Activated CD4-positive, alpha-beta memory T cell treated with anti-CD3 and anti-CD28 coated beads, Interleukin-2, amount 10 ng/mL, durations not matched to agents 7 days and 5 days (primary cell): Measurements from ENCODE around the gene NAALADL1. TPM values are rescaled to one million over a fixed set of nuclear protein-coding genes. Genes with fewer than 3 reads are reported as not detected.

ENCODE experiments used
- CTCF ChIA-PET: fragments of 350-600 bp; sonication (Branson Sonifier 250); formaldehyde crosslinking; loops from one replicate; lab custom pipeline; 2021; ENCODE audit warnings: antibody characterized with exemption, inconsistent platforms; lab: Charles Lee
- POLR2A ChIA-PET: fragments of 350-600 bp; sonication (Branson Sonifier 250); formaldehyde crosslinking; loops from one replicate; lab custom pipeline; 2021; ENCODE audit warnings: antibody characterized with exemption; lab: Charles Lee
- DNase-seq: peaks from one replicate; pipeline ENCODE4 v3.0.0-alpha.2; 2020
- H3K27ac Mint-ChIP-seq: one replicate; pipeline ENCODE4 v1.8.0; 2021; ENCODE audit warnings: mild to moderate bottlenecking, mixed read lengths
- H3K27me3 Mint-ChIP-seq: one replicate; pipeline ENCODE4 v1.8.0; 2021; ENCODE audit warnings: mixed read lengths
- H3K36me3 Mint-ChIP-seq: one replicate; pipeline ENCODE4 v1.8.0; 2021; ENCODE audit warnings: low read depth, mixed read lengths
- H3K4me1 Mint-ChIP-seq: one replicate; pipeline ENCODE4 v1.8.0; 2021; ENCODE audit warnings: mixed read lengths
- H3K4me3 Mint-ChIP-seq: one replicate; pipeline ENCODE4 v1.8.0; 2021; ENCODE audit warnings: mild to moderate bottlenecking, mixed read lengths
- H3K9me3 Mint-ChIP-seq: one replicate; pipeline ENCODE4 v1.8.0; 2021; ENCODE audit warnings: mixed read lengths
- total RNA-seq, 2 experiments: library from RNA; stranded (reverse); gene quantifications; one replicate each; pipeline ENCODE4 v1.2.3, GENCODE V29; 2021

Gene NAALADL1
- total RNA-seq, 2 experiments from 2014 or later = 13.6 to 16.8 TPM

DNA sequence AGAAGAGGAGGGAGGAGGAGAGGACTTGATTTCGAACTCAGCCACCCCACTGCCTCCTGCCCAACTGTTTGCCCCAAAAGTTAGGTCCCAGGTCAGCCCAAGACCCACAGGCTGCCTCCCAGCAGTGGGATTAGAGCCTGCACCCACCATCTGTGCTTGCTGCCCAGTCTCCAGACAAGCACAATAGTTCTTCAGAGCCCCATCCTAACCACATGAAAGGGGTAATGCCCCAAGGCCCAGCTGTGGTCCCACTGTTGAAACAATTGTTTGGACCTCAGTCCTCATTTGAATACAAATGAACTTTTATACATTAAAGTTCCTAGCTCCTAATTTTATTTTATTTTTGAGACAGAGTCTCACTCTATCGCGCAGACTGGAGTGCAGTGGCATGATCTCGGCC is 32.3 kb upstream of the NAALADL1 start:
- ChIA-PET POLR2A (interaction anchor here (0.6 to 1.3 kb wide), 2 partner anchors 21 to 615 kb away, joined by 3 to 4 read pairs; partner anchors contain the start of gene TM7SF2), CTCF (no interaction called here)
- no peak for DNase-seq
- Mint-ChIP-seq H3K4me1 (peaks cover 5% of the 10 kb centered on the region), H3K9me3 (no peaks in the 10 kb centered on the region), H3K4me3 (no peak overlapping the region), H3K27ac (no peak overlapping the region), H3K36me3 (peaks cover 22% of the 10 kb centered on the region), H3K27me3 (no peaks in the 10 kb centered on the region)

- Mint-ChIP-seq H3K27me3 (no peaks in the 10 kb centered on the region), H3K9me3 (no peaks in the 10 kb centered on the region), H3K27ac (no peak overlapping the region), H3K36me3 (peaks cover 26% of the 10 kb centered on the region), H3K4me1 (peaks cover 13% of the 10 kb centered on the region), H3K4me3 (no peak overlapping the region)
- no peak for DNase-seq
- ChIA-PET CTCF (no interaction called here), POLR2A (interaction anchor here (2.0 kb wide), 1 partner anchor 9 kb away, joined by 8 read pairs; no protein-coding TSS in a partner anchor)
Observed at GRCh38 chr11:65089621-65090020, 31.3 kb upstream of the NAALADL1 start.

- peaks cover 42% of the 10 kb centered on the region for H3K36me3 Mint-ChIP-seq
- peaks cover 25% of the 10 kb centered on the region for H3K4me1 Mint-ChIP-seq
- H3K27me3 Mint-ChIP-seq = no peaks in the 10 kb centered on the region
- H3K27ac Mint-ChIP-seq = no peak overlapping the region
- no peaks in the 10 kb centered on the region for H3K9me3 Mint-ChIP-seq
- ChIA-PET CTCF (no interaction called here), POLR2A (no interaction called here)
- no peak overlapping the region for H3K4me3 Mint-ChIP-seq
- DNase-seq = no peak
Observed at GRCh38 chr11:65087827-65088226, 29.5 kb upstream of the NAALADL1 start.

DNA sequence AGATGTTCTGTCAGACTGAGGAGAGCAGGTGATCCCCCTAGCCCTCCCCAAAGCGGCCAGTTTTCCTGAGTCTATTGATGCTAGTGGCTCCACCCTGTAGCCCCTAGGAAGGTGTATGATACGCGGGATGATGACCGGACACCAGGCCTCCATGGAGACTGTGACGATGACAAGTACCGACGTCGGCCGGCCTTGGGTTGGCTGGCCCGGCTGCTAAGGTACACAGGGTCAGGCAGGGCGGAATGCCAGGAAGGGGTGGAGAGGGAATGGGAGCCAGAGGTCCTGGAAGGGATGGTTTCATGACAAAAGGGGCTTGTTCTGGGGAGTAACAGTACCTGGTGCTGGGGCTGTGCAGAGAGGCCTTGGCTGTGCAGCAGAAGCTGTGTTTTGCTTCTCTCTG is 28.9 kb upstream of the NAALADL1 start:
- Mint-ChIP-seq H3K4me1 (peaks cover 31% of the 10 kb centered on the region), H3K4me3 (no peak overlapping the region), H3K36me3 (peaks cover 48% of the 10 kb centered on the region), H3K9me3 (no peaks in the 10 kb centered on the region), H3K27me3 (no peaks in the 10 kb centered on the region), H3K27ac (no peak overlapping the region)
- ChIA-PET CTCF (interaction anchor here (1.0 kb wide), 1 partner anchor 35 kb away, joined by 3 read pairs; the partner anchor contains the start of genes FAU and MRPL49), POLR2A (interaction anchor here (3.0 kb wide), 1 partner anchor 8 kb away, joined by 31 read pairs; the partner anchor contains the start of gene VPS51)
- DNase-seq = no peak

- DNase-seq = no peak
- POLR2A ChIA-PET = interaction anchor here (3.0 kb wide), 1 partner anchor 9 kb away, joined by 31 read pairs; the partner anchor contains the start of gene VPS51
- Mint-ChIP-seq H3K4me3 (no peak overlapping the region), H3K4me1 (peaks cover 35% of the 10 kb centered on the region), H3K27me3 (no peaks in the 10 kb centered on the region), H3K9me3 (no peaks in the 10 kb centered on the region), H3K36me3 (peaks cover 52% of the 10 kb centered on the region), H3K27ac (no peak overlapping the region)
- CTCF ChIA-PET = interaction anchor here (1.0 kb wide), 1 partner anchor 35 kb away, joined by 3 read pairs; the partner anchor contains the start of genes FAU and MRPL49
Observed at GRCh38 chr11:65086809-65087208, 28.5 kb upstream of the NAALADL1 start.

DNA sequence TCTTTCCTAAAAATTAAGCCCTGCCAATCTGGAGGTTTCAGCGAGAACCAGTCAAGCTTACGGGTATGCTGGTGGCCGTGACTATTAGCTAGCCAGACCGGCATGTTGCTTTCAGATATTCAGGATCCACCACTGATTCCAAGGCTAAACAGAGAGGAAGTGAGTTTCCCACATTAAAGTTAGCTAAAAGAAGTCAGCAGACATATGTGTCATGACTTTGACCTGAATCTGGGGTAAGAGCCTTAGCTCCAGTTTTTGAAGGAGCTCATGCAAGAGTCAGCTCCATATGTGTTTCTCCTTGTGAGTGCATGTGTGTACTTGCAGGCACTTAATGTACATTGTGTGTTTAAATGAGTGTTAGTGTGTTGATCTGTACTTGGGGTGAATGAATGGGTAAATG is 27.1 kb upstream of the NAALADL1 start:
- H3K9me3 Mint-ChIP-seq = no peaks in the 10 kb centered on the region
- peaks cover 63% of the 10 kb centered on the region for H3K36me3 Mint-ChIP-seq
- CTCF ChIA-PET = no interaction called here

DNA sequence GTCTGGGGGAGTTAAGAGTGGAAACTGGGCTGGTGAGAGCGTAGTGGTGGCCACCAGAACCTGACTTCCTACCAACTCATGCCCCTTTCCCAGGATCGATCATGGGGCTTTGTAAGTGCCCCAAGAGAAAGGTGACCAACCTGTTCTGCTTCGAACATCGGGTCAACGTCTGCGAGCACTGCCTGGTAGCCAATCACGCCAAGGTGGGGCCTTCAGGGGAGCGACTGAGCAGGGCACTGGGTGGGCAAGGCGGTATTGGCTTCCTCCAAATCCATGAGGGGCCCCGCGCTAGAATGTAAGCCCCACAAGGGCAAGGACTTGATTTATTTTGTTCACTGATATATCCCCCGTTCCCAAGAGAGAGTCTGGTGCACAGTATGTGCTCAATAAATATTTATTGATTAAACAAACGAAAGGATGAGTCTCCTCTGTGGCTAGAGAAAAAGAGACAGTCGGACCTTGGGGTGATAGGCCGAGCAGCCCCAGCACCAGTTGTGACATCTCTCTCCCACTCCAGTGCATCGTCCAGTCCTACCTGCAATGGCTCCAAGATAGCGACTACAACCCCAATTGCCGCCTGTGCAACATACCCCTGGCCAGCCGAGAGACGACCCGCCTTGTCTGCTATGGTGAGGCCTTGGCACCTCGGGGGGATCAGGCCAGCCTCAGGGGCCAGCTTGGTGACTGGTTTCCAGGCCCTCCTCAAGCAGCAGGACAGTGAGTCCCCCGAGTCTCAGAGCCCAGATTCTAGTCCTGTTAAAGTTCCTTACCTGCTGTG is 26.4 kb upstream of the NAALADL1 start:
- ChIA-PET CTCF (no interaction called here), POLR2A (interaction anchor here (0.9 to 3.0 kb wide), 3 partner anchors 11 to 71 kb away, joined by 4 to 31 read pairs (median 7); partner anchors contain the start of genes ARL2, FAU, MRPL49 and VPS51)
- H3K27ac Mint-ChIP-seq = peak overlapping the region; percentile 88
- peaks cover 65% of the 10 kb centered on the region for H3K36me3 Mint-ChIP-seq
- DNase-seq = no peak
- H3K4me3 Mint-ChIP-seq = peak overlapping the region; percentile 91
- no peaks in the 10 kb centered on the region for H3K27me3 Mint-ChIP-seq
- peaks cover 54% of the 10 kb centered on the region for H3K4me1 Mint-ChIP-seq
- H3K9me3 Mint-ChIP-seq = no peaks in the 10 kb centered on the region

More for the DNA sequence above, 27.1 kb upstream of the NAALADL1 start:
- H3K4me1 Mint-ChIP-seq = peaks cover 48% of the 10 kb centered on the region
- peak overlapping the region; percentile 88 for H3K27ac Mint-ChIP-seq
- no peaks in the 10 kb centered on the region for H3K27me3 Mint-ChIP-seq
- H3K4me3 Mint-ChIP-seq = peak overlapping the region; percentile 91
- no peak for DNase-seq
- POLR2A ChIA-PET = interaction anchor here (0.9 to 3.0 kb wide), 3 partner anchors 10 to 71 kb away, joined by 4 to 31 read pairs (median 7); partner anchors contain the start of genes ARL2, FAU, MRPL49 and VPS51

DNA sequence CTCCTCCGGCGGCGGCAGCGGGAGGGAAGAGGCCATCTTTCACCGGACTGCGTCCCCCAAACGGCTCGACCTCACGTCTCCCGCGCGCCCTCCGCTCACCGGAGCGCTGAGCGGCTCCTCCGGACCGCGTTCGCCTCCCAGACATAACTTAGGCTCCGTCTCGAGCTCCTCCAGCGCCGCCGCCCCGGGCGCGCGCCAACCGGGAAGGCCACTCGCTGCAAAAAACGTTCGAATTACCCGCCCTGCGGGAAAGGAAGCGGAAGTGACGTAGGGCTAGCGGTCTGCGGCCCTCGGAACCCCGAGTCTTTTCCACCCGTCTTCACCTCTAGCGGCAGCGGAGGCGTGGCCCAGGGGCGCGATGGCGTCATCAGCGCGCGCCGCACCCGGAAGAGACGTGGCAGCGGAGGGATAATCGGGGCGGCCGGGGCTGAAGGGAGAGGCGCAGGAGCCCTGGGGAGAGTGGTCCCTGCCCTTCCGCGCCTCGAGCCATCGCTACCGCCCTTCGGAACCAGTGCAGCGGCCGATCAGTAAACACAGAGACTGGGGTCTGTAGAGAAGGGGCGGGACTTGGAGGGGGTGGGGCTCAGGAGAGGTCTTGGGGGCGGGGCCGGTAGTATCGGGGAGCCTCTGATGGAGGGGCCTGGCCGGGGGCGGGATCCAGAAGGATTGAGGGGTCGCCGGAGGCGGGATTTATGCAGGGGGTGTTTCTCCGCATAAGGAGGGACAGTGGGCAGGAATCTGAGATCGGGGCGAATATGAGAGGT is 25.7 kb upstream of the NAALADL1 start, which contains the start of the genes CDCA5 and ZFPL1:
TSS of gene CDCA5 (minus strand) at position 207 of the 764 bp plus-strand sequence. CDS start at position 145, 62 bp downstream.
TSS of gene ZFPL1 (plus strand) at position 389 of the 764 bp plus-strand sequence. CDS start 477 bp downstream, outside the sequence.
- Mint-ChIP-seq H3K4me1 (peaks cover 62% of the 10 kb centered on the region), H3K9me3 (no peaks in the 10 kb centered on the region), H3K27ac (peak within 1 kb of the TSS; percentile 88), H3K4me3 (peak within 1 kb of the TSS; percentile 91), H3K27me3 (no peaks in the 10 kb centered on the region), H3K36me3 (peaks cover 68% of the 10 kb centered on the region)
- peak; percentile 96 for DNase-seq
- POLR2A ChIA-PET = interaction anchor here (0.9 to 2.4 kb wide), 25 partner anchors 12 to 415 kb away, joined by 3 to 45 read pairs (median 4); partner anchors contain the start of genes ARL2, DPF2, FAU and MALAT1
- CTCF ChIA-PET = interaction anchor here (0.6 to 2.9 kb wide), 9 partner anchors 9 to 497 kb away, joined by 3 to 16 read pairs (median 4); partner anchors contain the start of genes ARL2, FAU, MRPL49 and SAC3D1

DNA sequence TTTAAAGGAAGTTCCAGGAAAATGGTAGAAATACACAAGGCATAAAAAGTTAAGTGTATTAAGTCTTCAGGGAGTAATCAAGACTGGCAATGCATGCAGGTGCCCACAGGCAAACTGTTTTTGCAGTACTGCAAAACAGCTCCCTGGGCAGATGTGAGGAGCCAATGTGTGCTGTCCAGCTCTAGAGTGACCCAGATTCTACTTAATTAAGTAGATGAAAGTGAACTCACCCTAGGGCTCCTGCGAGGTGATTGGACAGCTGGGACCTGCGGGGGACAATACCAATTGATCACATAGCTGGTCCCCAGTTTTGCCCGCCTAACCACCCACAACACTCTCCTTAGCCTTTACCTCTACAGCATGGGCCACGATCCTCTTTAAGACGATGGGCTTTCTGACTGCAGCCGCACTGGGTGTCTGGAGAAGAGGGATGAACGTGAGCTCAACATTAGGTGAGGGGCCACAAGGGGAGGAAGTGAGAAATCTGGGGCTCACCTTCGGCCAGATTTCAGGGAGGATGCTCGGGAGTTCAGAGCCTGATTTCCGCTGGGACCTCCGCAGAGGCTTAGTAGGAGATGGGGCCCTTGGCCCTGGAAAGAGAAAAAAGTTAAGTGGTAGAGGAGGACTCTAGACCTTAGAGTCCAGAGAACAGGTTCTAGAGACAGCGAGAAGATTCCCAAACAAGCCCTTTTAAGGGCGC is 24.9 kb upstream of the NAALADL1 start:
- H3K9me3 Mint-ChIP-seq = no peaks in the 10 kb centered on the region
- peak overlapping the region; percentile 88 for H3K27ac Mint-ChIP-seq
- peaks cover 75% of the 10 kb centered on the region for H3K36me3 Mint-ChIP-seq
- peaks cover 69% of the 10 kb centered on the region for H3K4me1 Mint-ChIP-seq
- peak; percentile 24 for DNase-seq
- ChIA-PET CTCF (interaction anchor here (0.8 to 2.9 kb wide), 10 partner anchors 8 to 235 kb away, joined by 4 to 16 read pairs (median 4); partner anchors contain the start of genes ARL2, FAU, MRPL49 and SAC3D1), POLR2A (interaction anchor here (0.7 to 2.4 kb wide), 33 partner anchors 11 to 416 kb away, joined by 3 to 45 read pairs (median 4); partner anchors contain the start of genes ARL2, DPF2, EHD1 and FAU)
- H3K27me3 Mint-ChIP-seq = no peaks in the 10 kb centered on the region
- peak overlapping the region; percentile 91 for H3K4me3 Mint-ChIP-seq

DNA sequence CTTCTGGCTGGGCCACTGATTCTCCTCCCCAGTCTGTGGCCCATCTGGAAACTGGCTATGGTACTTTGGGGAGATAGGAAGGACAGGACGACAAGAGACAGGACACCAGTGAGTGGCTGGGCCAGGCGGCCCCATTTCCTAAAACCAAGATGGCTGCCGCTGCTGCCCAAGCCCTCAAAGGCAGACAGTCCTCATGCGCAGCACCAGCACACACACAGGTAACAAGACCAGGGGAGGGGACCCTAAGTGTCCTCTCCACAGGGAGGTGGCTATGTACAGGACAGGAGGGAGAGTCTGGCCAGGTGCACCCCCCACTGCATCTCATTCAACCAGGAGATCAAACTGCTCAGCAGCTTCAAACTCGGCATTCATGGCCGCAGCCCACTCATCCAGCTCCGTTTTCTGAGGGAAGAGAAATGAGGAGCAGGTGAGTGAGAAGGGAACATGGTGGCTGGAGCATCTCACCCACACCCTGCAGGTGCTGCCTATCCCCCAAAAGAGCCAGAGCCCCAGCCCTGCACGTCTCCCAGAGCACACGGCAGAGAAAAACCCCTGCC is 20.5 kb upstream of the NAALADL1 start:
- Mint-ChIP-seq H3K4me1 (peaks cover 68% of the 10 kb centered on the region), H3K36me3 (peaks cover 80% of the 10 kb centered on the region), H3K27me3 (no peaks in the 10 kb centered on the region), H3K9me3 (no peaks in the 10 kb centered on the region), H3K4me3 (peak overlapping the region; percentile 4), H3K27ac (peak overlapping the region; percentile 74)
- DNase-seq = no peak
- POLR2A ChIA-PET = interaction anchor here (0.5 to 1.5 kb wide), 4 partner anchors 38 to 186 kb away, joined by 3 to 4 read pairs (median 3); partner anchors contain the start of gene SAC3D1
- CTCF ChIA-PET = interaction anchor here (1.9 to 2.8 kb wide), 2 partner anchors 38 to 67 kb away, joined by 6 to 13 read pairs; partner anchors contain the start of gene SAC3D1

DNA sequence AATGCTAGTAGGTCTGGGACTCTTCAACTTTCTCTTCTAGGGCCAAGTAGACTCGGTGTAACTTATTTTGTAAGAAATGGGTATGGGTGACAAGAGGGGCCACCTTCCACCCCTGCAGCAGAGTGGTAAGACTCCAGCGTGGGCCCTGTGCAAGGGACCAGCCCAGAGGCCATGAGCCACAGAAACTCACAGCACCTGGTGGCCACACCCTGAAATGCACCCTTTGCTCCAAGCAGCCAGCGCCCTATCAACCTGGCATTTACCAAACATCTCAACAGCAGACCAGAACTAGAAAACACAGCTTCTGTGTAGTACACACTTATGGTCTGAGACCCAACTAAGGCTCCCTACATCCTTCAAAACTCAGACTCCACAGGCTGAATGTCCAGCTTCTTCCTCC is 19.8 kb upstream of the NAALADL1 start:
- no peaks in the 10 kb centered on the region for H3K27me3 Mint-ChIP-seq
- peak; percentile 77 for DNase-seq
- no peaks in the 10 kb centered on the region for H3K9me3 Mint-ChIP-seq
- ChIA-PET POLR2A (interaction anchor here (0.5 to 3.6 kb wide), 5 partner anchors 30 to 187 kb away, joined by 3 to 10 read pairs (median 3); partner anchors contain the start of genes ARL2 and SAC3D1), CTCF (interaction anchor here (1.9 to 2.8 kb wide), 2 partner anchors 37 to 66 kb away, joined by 6 to 13 read pairs; partner anchors contain the start of gene SAC3D1)
- peak overlapping the region; percentile 5 for H3K4me3 Mint-ChIP-seq
- peaks cover 72% of the 10 kb centered on the region for H3K36me3 Mint-ChIP-seq
- H3K4me1 Mint-ChIP-seq = peaks cover 66% of the 10 kb centered on the region
- H3K27ac Mint-ChIP-seq = peak overlapping the region; percentile 74
